IPS-15b (cell line): Measurements from ENCODE around the gene SELENOK.
"Not testable (repeated sequence)": the region's sequence is repeated elsewhere in the genome, so short reads cannot be mapped to it uniquely, and the experiment has no call there.

Experiments used
- H3K27me3 ChIP-seq: one replicate; pipeline ENCODE4 v1.6.1; 2013; ENCODE audit warnings: low read length; ENCODE audit not compliant: control insufficient read depth, insufficient read depth
- H3K36me3 ChIP-seq: one replicate; pipeline ENCODE4 v1.6.1; 2013; ENCODE audit warnings: low read length; ENCODE audit not compliant: control insufficient read depth, insufficient read depth
- H3K4me1 ChIP-seq: one replicate; pipeline ENCODE4 v1.6.1; 2013; ENCODE audit warnings: mild to moderate bottlenecking, low read length; ENCODE audit not compliant: control insufficient read depth, insufficient read depth
- H3K4me3 ChIP-seq: one replicate; pipeline ENCODE4 v1.5.1; 2013; ENCODE audit warnings: low read depth, low read length
- H3K9ac ChIP-seq: one replicate; pipeline ENCODE4 v1.6.1; 2013; ENCODE audit warnings: low read depth, mild to moderate bottlenecking, low read length
- H3K9me3 ChIP-seq: one replicate; pipeline ENCODE4 v1.6.1; 2013; ENCODE audit warnings: mild to moderate bottlenecking, low read length; ENCODE audit not compliant: control insufficient read depth, insufficient read depth

SELENOK gene

DNA sequence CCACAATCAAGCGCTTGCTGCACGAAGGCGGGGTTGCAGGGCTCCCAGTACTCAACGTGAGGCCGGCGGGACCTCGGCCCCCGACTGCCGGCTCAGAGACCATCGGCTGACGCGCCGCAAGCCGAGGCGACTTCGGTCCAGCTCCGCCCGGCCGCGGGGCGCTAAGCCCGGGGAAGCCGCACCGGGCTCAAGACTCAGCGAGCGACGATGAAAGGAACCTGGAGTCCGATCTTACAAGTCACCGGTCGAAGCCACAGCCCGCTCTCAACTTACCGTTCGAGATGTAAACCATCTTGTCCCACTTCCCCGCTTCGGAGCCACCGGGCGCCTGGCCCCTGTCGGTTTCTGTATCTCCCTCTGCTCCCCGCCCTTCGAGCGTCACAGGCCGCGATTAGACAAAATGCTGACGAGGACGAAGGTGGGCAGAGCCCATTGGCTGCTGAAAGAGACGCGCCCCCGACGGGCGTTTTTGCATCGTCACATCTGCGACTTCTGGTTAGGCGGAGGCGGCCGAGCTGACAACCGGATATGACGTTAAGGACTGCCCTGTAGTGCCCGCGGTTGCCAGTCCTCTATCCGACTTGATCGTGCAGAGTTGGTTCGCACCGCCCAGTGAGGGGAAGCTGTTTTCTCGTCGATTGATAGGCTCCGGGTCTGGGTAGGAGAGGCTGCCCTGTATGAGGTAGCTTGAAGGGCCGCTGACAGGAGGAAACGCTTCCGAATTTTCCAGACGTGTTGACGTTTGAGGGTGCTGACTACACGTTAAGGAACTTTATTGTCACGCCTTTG lies at the start of gene SELENOK:
Gene SELENOK (minus strand): TSS at position 363 of the 789 bp plus-strand sequence.
- Histone ChIP-seq H3K4me1 (no peaks in the 10 kb centered on the region), H3K36me3 (peaks cover 3% of the 10 kb centered on the region), H3K9me3 (no peaks in the 10 kb centered on the region), H3K9ac (peak within 1 kb of the TSS; percentile 57), H3K27me3 (no peaks in the 10 kb centered on the region), H3K4me3 (peak within 1 kb of the TSS; percentile 83)

DNA sequence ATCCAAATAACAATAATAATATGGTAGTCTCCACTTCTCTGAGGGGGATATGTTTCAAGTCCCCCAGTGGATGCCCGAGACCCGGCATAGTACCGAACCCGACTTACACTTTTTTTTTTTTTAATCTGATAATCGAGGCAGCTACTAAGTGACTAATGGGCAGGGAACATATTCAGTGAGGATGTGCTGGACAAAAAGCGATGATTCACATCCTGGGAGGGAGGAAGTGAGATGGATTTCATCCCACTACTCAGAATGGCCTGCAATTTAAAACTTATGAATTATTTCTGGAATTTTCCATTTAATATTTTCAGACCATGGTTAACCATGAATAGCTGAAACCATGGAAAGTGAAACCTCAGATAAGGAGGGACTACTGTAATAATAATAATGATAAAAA lies 49.5 kb upstream of the SELENOK start:
- H3K9ac ChIP-seq = no peak overlapping the region
- H3K4me1 ChIP-seq = no peaks in the 10 kb centered on the region
- no peaks in the 10 kb centered on the region for H3K36me3 ChIP-seq
- H3K27me3 ChIP-seq = no peaks in the 10 kb centered on the region
- no peaks in the 10 kb centered on the region for H3K9me3 ChIP-seq
- H3K4me3 ChIP-seq = no peak overlapping the region

- Histone ChIP-seq H3K9me3 (no peaks in the 10 kb centered on the region), H3K4me3 (no peak overlapping the region)
Measured at GRCh38 chr3:53940623-53941022, 49.0 kb upstream of the SELENOK start.

DNA sequence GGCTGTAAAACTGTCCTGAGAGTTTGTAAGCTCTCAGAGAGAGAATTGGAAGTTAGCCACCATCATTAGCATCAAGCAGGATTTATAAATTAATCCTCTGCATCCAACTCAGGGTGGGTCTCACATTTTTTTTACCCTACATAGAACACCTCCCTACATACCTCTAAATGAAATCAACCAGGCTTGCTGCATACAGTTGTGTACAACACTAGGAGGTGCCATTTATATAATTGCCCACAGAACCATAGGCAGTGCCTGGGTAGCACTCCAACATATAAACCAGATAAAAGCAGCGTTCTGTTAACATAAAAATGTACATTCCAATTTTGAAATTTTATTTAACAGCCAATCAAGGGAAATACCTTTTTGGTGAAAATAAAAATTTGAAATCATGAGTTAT lies 48.2 kb upstream of the SELENOK start:
- Histone ChIP-seq H3K9me3 (no peaks in the 10 kb centered on the region), H3K36me3 (no peaks in the 10 kb centered on the region), H3K9ac (no peak overlapping the region), H3K27me3 (no peaks in the 10 kb centered on the region), H3K4me3 (no peak overlapping the region), H3K4me1 (no peaks in the 10 kb centered on the region)

More at GRCh38 chr3:53940623-53941022, 49.0 kb upstream of the SELENOK start:
- H3K9ac ChIP-seq = no peak overlapping the region
- H3K27me3 ChIP-seq = no peaks in the 10 kb centered on the region
- no peaks in the 10 kb centered on the region for H3K36me3 ChIP-seq
- H3K4me1 ChIP-seq = no peaks in the 10 kb centered on the region

DNA sequence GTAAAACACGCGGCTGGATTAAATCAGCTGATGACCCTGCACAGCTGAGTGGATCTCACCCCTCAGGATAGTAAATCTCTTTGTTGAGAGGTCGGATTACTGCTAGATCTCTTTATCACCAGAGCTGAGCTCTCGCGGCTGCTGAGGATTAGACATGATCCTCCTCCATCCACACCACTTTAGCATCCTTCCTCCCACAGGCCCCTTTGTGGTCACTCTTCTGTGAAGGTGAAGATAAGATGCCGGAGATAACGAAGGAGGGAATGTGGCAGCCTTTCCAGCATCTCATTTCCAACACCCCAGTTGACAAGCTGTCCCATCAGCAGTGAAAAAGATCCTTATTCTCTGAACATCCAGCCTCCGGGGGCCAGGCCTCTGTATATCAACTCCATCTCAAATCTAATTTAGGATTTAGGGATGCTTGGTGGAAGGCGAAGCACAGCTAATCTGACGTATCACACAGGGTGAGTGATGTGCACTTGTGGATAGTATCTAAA lies 47.5 kb upstream of the SELENOK start:
- Histone ChIP-seq H3K4me1 (no peaks in the 10 kb centered on the region), H3K4me3 (no peak overlapping the region), H3K9ac (no peak overlapping the region), H3K36me3 (no peaks in the 10 kb centered on the region), H3K9me3 (no peaks in the 10 kb centered on the region), H3K27me3 (no peaks in the 10 kb centered on the region)

DNA sequence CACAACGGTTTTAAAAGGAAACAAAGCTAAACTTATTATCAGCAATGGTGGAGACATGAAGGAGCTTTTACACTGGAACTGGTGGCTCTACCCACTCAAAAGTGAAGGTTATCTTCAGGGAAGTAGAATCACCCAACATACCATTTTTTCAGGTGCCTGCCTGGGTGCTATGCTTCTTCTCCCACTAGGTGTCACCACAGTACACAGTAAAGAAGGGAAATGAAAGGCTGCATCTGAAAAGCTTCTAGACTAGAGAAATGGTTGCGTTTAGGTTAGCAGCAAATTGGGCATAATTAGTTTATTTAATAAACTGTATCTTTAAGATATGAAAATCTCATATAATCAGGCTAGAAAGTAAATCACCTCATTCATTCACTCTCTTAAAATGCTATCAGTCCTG lies 47.0 kb upstream of the SELENOK start:
- no peaks in the 10 kb centered on the region for H3K9me3 ChIP-seq
- no peaks in the 10 kb centered on the region for H3K27me3 ChIP-seq
- no peak overlapping the region for H3K4me3 ChIP-seq
- no peaks in the 10 kb centered on the region for H3K4me1 ChIP-seq
- no peaks in the 10 kb centered on the region for H3K36me3 ChIP-seq
- H3K9ac ChIP-seq = no peak overlapping the region

- no peaks in the 10 kb centered on the region for H3K9me3 ChIP-seq
- H3K27me3 ChIP-seq = no peaks in the 10 kb centered on the region
- H3K4me1 ChIP-seq = no peaks in the 10 kb centered on the region
- H3K4me3 ChIP-seq = no peak overlapping the region
- no peaks in the 10 kb centered on the region for H3K36me3 ChIP-seq
- H3K9ac ChIP-seq = no peak overlapping the region
Measured at GRCh38 chr3:53936347-53936746, 44.7 kb upstream of the SELENOK start.

- Histone ChIP-seq H3K36me3 (no peaks in the 10 kb centered on the region), H3K27me3 (no peaks in the 10 kb centered on the region), H3K4me1 (no peaks in the 10 kb centered on the region), H3K9ac (no peak overlapping the region), H3K9me3 (no peaks in the 10 kb centered on the region), H3K4me3 (no peak overlapping the region)
Measured at GRCh38 chr3:53935283-53935901, 43.7 kb upstream of the SELENOK start.

DNA sequence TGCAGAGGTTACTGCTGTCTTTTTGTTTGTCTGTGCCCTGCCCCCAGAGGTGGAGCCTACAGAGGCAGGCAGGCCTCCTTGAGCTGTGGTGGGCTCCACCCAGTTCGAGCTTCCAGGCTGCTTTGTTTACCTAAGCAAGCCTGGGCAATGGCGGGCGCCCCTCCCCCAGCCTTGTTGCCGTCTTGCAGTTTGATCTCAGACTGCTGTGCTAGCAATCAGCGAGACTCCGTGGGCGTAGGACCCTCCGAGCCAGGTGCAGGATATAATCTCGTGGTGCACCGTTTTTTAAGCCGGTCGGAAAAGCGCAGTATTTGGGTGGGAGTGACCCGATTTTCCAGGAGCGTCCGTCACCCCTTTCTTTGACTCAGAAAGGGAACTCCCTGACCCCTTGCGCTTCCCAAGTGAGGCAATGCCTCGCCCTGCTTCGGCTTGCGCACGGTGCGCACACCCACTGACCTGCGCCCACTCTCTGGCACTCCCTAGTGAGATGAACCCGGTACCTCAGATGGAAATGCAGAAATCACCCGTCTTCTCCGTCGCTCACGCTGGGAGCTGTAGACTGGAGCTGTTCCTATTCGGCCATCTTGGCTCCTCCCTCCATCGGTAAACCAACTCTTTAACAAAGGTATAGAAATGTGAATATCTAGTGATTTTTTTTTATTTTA lies 35.7 kb upstream of the SELENOK start:
- H3K9ac ChIP-seq, H3K27me3 ChIP-seq, H3K4me3 ChIP-seq: not testable (repeated sequence)

DNA sequence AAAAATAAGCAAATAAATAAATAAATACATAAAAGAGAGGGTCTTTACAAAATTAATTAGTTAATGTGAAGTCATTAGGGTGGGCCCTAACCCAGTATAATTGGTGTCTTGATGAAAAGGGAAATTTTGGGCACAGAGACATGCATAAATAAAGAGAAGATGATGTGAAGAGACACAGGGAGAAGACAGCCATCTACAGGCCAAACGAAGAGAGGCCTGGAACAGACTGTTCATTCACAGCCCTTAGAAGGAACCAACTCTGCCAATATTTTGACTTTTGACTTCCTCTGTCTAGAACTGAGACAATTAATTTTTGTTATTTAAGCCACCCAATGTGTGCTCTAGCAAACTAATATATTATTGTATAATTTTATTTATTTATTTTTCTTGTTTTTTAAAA lies 29.6 kb upstream of the SELENOK start:
- Histone ChIP-seq H3K36me3 (no peaks in the 10 kb centered on the region), H3K9ac (no peak overlapping the region), H3K27me3 (no peaks in the 10 kb centered on the region), H3K9me3 (no peaks in the 10 kb centered on the region), H3K4me1 (no peaks in the 10 kb centered on the region), H3K4me3 (no peak overlapping the region)

More for the DNA sequence above, 35.7 kb upstream of the SELENOK start:
- not testable (repeated sequence) for H3K4me1 ChIP-seq, H3K9me3 ChIP-seq, H3K36me3 ChIP-seq

DNA sequence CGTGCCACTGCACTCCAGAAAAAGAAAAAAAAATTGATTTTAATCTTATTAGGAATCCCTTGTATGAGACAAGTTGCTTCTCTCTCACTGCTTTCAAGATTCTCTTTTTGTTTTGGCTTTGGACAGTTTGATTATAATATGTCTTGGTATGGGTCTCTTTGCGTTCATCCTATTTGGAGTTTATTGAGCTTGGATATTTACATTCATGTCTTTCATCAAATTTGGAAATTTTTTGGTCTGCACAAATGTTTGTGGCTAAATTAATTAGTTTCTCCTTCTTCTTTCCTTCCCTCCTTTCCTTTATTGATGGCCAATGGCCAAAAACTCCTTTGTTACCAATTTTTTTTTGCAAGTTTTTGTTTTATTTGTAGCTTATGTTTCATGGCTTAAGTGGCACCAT lies 28.1 kb upstream of the SELENOK start:
- Histone ChIP-seq H3K4me3 (no peak overlapping the region), H3K4me1 (no peaks in the 10 kb centered on the region), H3K36me3 (no peaks in the 10 kb centered on the region), H3K27me3 (no peaks in the 10 kb centered on the region), H3K9ac (no peak overlapping the region), H3K9me3 (no peaks in the 10 kb centered on the region)

GRCh38 chr3:53913401-53913800 lies 21.7 kb upstream of the SELENOK start:
- Histone ChIP-seq H3K4me3 (no peak overlapping the region), H3K9ac (no peak overlapping the region), H3K9me3 (no peaks in the 10 kb centered on the region), H3K36me3 (no peaks in the 10 kb centered on the region), H3K27me3 (no peaks in the 10 kb centered on the region), H3K4me1 (no peaks in the 10 kb centered on the region)
